H54 (cell line): ENCODE data around the gene HOXB5.
A peak's percentile ranks its signal among the peaks of the same experiment; 100 is the strongest.

Source experiments
- DNase-seq: peaks from one replicate; pipeline ENCODE4 v3.0.0; 2011; ENCODE audit warnings: low spot score, mixed read lengths; ENCODE audit not compliant: insufficient read length
- FAIRE-seq: peaks from 3 replicates; lab custom pipeline; 2011; peaks lifted over from hg19 to GRCh38; lab: Jason Lieb, UNC
- POLR2A ChIP-seq: IDR thresholded peaks from 2 replicates; pipeline ENCODE4 v1.6.1; 2011; ENCODE audit warnings: low read depth, mild to moderate bottlenecking, low read length

Gene HOXB5

DNA sequence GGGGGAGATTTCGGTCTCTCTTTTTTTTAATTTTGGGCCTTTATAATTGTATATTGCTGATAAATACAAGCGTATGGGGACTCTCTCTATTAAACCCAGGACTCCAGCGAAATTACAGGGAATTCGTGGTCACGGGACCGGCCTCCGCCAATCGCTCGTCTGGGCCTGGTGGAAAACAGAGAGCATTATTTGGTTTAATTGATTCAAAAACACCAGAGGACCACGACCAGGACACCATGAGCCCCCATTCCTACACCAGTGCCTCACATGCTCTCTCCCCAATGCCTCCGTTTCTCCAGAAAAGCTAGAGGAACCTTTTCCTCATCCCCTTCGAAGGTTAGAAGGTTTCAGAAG lies 48.6 kb downstream of the HOXB5 start, which contains the start of gene HOXB2:
TSS of gene HOXB2 (minus strand) at position 88 of the 354 bp plus-strand sequence. CDS start 198 bp downstream, outside the sequence.
- no peak for FAIRE-seq
- DNase-seq: no peak
- no peak for TF ChIP-seq POLR2A

DNA sequence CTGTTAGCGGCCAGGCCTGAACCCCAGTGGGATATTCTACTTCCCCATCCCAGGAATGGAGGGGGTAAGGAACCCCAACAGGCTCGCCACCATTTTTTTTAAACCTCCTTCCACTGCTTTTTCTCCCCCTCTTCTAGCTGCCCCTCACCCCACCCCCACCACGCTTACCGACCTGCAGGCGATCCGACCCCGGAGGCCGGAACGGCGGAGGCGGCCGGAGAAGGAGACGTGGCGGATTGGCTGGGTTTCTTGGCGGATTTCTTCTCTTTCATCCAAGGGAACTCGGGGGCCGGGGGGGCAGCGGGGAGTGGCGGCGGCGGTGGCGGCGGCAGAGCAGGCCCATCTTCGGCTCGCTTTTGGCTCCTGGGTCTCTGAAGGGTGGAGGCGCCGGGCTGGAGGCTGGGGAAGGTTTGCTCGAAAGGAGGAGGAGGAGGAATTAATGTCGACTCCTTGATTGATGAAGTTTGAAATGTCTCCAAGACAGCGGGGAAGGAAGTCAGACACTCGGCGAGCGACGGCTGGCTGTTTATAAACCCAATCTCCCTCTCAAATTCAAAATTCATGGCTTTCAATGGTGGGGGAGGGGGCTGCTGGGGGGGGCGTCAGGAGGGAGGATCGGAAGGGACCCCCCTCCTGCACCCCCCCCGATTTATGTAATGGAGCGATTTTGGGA lies 49.1 kb downstream of the HOXB5 start:
- TF ChIP-seq POLR2A: peak; percentile 25; the same call in 1 of the 2 replicates
- FAIRE-seq (no peak), DNase-seq (no peak)

DNA sequence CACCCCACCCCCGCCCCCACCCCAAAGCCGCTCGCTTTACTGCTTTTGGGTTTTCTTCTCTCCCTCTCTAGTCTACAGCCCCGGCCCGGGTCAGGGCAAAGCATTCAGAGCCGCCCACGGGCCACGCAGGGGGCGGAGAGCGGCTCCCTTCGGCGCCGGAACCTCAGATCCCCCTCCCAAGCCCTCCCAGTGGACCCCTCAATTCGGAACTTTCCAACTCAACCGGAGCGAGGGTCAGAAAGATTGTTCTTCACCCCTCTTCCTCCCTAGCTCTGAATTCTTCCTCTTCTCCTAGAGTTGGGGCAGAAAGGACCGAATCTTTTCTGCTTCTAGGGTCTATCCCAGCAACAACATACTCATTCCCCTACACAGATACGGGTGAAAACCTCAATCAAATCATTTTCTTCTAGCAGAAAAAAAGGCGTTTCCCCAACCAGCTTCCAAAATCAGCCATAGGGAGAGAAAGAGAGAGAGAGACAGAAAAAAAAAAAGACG lies 49.7 kb downstream of the HOXB5 start:
- no peak for FAIRE-seq
- DNase-seq: no peak
- no peak for TF ChIP-seq POLR2A

DNA sequence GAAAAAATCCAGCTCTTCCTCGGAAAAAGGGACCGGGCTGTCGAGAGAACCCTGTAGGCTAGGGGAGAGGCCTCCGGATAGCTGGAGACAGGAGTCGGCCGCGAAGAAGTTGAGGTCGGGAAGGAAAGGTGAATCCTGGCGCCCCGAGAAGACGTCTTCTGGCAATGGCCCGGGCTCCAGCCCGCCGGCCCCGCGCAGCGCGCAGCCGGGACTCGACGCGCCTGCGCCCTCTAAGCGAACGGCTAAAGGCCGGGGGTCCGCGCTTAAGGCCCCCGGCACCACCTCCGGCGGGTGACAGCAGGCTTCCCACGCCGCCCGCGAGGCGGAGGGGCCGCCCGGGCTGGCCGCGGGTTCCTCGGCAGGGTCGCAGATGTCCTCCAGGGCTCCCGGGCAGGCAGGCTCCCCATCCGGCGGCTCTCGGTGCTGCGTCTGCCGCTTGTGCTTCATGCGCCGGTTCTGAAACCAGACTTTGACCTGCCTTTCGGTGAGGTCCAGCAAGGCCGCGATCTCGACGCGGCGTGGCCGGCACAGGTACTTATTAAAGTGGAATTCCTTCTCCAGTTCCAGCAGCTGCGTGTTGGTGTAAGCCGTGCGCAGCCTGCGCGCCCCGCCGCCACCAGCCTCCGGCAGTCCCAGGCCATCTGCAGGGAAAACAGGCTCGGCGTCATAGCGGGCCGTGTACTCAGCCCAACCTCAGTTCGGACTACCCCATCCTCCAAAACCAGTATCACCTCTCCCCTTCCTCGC lies 50.3 kb downstream of the HOXB5 start:
- FAIRE-seq: no peak
- DNase-seq: no peak
- TF ChIP-seq POLR2A: no peak

DNA sequence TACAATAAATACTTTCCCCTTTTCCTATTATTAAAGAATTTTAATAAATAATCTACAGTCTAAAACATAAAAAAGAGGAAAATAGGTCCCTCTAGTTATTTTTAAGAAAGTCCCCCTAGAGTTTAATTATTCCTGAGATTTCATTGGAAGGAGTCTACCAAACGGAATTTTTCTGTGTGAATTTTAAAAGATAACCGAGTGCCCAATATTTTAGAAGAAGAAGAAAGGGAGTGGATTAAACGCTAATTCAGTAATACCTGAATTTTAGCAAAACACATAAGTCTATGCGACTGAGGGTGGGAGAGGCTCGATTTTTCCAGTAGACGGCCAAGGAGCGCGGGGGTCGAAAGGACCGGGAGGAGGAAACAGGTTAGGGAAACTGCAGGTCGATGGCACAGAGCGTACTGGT lies 50.9 kb downstream of the HOXB5 start:
- FAIRE-seq (no peak), DNase-seq (no peak)
- no peak for TF ChIP-seq POLR2A

DNA sequence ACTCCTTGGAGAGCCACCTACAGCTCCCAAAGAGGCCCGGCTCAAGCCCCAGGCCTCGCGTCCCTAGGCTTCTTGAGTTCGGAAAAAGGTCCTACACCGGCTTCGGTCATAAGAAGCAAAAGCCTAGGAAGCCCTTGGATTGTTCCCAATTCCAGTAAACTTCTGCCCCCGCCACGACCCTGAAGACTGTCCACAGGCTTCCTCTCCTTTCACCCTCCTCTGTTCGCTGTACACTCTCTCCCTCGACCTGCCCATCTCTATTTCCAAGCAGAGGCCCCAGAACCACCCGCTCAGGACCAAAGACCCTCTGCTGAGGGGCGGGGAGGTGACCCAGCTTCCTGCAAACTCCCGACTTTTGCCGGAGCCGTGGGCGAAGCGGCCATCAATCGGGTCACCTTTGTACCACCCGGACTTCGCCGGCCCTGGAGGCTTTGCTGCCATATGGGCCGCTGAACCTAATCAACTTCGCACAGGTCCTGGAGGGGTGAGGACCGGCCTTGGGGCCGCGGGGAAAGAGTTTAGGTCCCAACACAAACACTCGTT lies 51.4 kb downstream of the HOXB5 start:
- DNase-seq (no peak), FAIRE-seq (no peak)

DNA sequence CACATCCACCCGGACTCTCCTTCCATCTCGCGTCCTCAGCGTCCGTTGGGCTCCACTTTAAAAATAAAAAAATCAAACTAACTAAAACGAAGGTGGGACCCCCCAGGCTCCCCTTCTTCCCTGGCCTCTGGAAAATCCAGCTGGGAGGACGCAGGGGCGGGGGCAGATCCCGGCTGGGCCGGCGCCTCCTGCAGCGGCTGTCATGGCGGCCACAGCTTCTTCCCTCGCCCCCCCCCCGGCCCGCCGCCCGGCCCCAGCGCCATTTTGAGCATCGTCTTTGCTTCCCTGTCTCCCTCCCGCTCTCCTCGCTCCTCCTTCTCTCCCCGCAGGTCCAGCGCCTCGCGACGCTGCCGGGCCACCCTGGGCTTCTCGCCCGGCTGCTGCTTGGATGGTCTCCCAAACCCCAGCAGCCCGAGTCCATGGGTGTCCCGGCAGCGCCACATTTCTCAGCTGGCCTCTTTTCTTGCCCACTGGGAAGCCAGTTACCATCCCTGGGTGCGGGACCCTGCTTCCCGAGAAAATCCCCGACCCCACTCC lies 51.9 kb downstream of the HOXB5 start:
- FAIRE-seq (no peak), DNase-seq (no peak)
- peak; percentile 59 for TF ChIP-seq POLR2A

More for the DNA sequence above, 51.4 kb downstream of the HOXB5 start:
- TF ChIP-seq POLR2A: no peak
